Right lobe of liver (tissue), 6 donors: ENCODE data around the gene PLD6. TPM values are rescaled to one million over a fixed set of nuclear protein-coding genes. Genes with fewer than 3 reads are reported as not detected.

Experiments used
- ATAC-seq, 4 donors: fragments of 200-7000 bp; cut with Tn5 transposase; one replicate each; pipeline ENCODE4 v1.9.1; 2020; ENCODE audit warnings: mild to moderate bottlenecking in 4 of 4, moderate library complexity in 4 of 4
- DNase-seq, 3 donors: peaks; one replicate each; pipeline ENCODE4 v3.0.0-alpha.2; 2020
- H3K27ac ChIP-seq, 3 donors: fragments of 200-600 bp; one replicate each; pipeline ENCODE4 v1.8.0; 2022
- H3K27me3 ChIP-seq, 2 donors: fragments of 200-600 bp; one replicate each; pipeline ENCODE4 v1.8.0; 2022
- H3K36me3 ChIP-seq, 4 donors: fragments of 200-600 bp; sonication (generic) in 1 of 4; one replicate each; pipeline versions ENCODE4 v1.5.1 to v1.8.0; 2017 to 2022; ENCODE audit warnings: control low read depth in 1 of 4
- H3K4me1 ChIP-seq, 4 donors: fragments of 200-600 bp; sonication (generic) in 1 of 4; one replicate each; pipeline versions ENCODE4 v1.5.1 to v1.8.0; 2017 to 2022; ENCODE audit warnings: control low read depth in 1 of 4
- H3K4me3 ChIP-seq, 3 donors: fragments of 200-600 bp; one replicate each; pipeline ENCODE4 v1.8.0; 2022
- H3K9me3 ChIP-seq, 4 donors: fragments of 200-600 bp; sonication (generic) in 1 of 4; one replicate each; pipeline versions ENCODE4 v1.5.1 to v1.8.0; 2017 to 2022; ENCODE audit warnings: control low read depth in 1 of 4
- POLR2A ChIP-seq: fragments of 450-650 bp; IDR thresholded peaks from one replicate; pipeline ENCODE4 v1.6.1; 2017; ENCODE audit warnings: antibody characterized with exemption, mild to moderate bottlenecking
- WGBS: methylation state at CpG from one replicate; pipeline ENCODE4 v1.1.6; 2018; ENCODE audit warnings: low coverage, low lambda C conversion rate; ENCODE audit not compliant: insufficient coverage; ENCODE audit errors: missing lambda C conversion rate; 5-methylcytosine and 5-hydroxymethylcytosine counted together
- intact Hi-C, 2 donors: fragments of 100-400 bp; cut with DNase I; formaldehyde crosslinking; loops; one replicate each; pipeline versions ENCODE4 v1.11.2 to v1.14.1; 2022
- total RNA-seq, 6 experiments: library from RNA; depleted of rRNA in 2 of 6; stranded (reverse); fragments of >200 nt in 2 of 6; fragmentation: NEBNext Ultra II Directional in 3 of 6; extraction: Animal tissue kit (Norgen Biotek cat#: 25700) in 3 of 6; gene quantifications; one replicate each; pipeline versions ENCODE4 v1.1.0 to v1.2.4, GENCODE V29; 2016 to 2023
- TF ChIP-seq, protein P1 (sequence below), 4 donors: fragments of 200-600 bp in 3 of 4; fragments of 450-650 bp in 1 of 4; IDR thresholded peaks; one replicate each; pipeline versions ENCODE4 v1.5.1 to v1.8.0; 2016 to 2022; ENCODE audit warnings: antibody characterized with exemption in 4 of 4, mild to moderate bottlenecking in 2 of 4
- donor health status: DM: no; HTN: yes; CAD: no.
- donor health status: DM: no; HTN: no; CAD: no.
- donor health status: DM: no; HTN: no; CAD: no.
- donor health status: DM: no; HTN: yes; CAD: no.
- donor health status: DM: no; HTN: yes; CAD: no.

The PLD6 gene
- total RNA-seq, 6 experiments from 2014 or later, result 0.68 to 3.6 (median 2.8) TPM

DNA sequence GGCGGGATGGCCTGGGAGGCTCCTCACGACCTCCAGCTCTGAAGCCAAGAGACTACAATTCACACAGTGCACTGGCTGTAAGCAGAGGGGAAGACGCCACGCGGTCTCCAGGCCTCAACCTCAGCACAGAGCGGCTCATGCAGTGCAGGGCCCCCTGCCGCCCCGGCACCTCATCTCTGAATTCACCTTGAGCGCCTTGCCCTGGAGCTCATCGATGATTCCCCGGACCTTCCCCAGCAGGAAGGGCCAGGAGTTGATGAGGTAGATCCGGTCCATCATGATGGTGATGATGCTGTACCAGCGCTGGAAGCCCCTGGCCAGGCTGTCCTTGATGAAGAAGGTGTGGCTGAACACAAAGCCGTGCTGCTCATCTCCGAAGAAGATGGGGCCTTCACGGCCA lies 17.6 kb upstream of the PLD6 start:
- DNase-seq (peak in 1 of 3 donors; percentile 35), ATAC-seq (no peak)
- Histone ChIP-seq H3K27me3 (no peaks in the 10 kb centered on the region), H3K4me3 (no peak overlapping the region), H3K27ac (no peak overlapping the region), H3K36me3 (peaks cover 0 to 91% (median 63%) of the 10 kb centered on the region in 4 donors), H3K9me3 (no peaks in the 10 kb centered on the region), H3K4me1 (peaks cover 0 to 16% (median 6%) of the 10 kb centered on the region in 4 donors)
- no peak for TF ChIP-seq POLR2A
- TF ChIP-seq, protein P1, sequence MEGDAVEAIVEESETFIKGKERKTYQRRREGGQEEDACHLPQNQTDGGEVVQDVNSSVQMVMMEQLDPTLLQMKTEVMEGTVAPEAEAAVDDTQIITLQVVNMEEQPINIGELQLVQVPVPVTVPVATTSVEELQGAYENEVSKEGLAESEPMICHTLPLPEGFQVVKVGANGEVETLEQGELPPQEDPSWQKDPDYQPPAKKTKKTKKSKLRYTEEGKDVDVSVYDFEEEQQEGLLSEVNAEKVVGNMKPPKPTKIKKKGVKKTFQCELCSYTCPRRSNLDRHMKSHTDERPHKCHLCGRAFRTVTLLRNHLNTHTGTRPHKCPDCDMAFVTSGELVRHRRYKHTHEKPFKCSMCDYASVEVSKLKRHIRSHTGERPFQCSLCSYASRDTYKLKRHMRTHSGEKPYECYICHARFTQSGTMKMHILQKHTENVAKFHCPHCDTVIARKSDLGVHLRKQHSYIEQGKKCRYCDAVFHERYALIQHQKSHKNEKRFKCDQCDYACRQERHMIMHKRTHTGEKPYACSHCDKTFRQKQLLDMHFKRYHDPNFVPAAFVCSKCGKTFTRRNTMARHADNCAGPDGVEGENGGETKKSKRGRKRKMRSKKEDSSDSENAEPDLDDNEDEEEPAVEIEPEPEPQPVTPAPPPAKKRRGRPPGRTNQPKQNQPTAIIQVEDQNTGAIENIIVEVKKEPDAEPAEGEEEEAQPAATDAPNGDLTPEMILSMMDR (IDR thresholded peaks at IDR 0.05), result no peak
- intact Hi-C loops, result no loop called here
- no CpG with 5 or more reads among the region's 16 CpGs for WGBS

DNA sequence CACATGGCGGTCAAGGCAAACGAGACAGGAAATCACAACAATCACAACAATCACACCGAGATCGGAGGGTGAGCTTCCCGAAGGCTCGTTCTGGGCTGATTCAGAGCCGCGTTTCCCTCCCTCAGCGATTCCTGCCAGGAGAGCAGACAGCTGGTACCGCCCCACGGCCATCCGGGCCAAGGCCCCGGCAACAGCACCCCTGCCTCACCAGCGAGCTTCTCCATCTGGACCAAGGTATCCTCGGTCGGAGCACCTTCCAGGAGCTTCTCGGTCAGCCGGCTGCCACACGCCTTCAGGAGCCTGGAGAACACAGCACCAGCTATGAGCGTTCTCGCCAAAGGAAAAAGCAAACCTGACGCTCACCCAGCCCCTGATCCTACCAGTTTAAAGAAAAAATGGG lies 15.2 kb upstream of the PLD6 start:
- Histone ChIP-seq H3K9me3 (no peaks in the 10 kb centered on the region), H3K36me3 (peaks cover 13 to 98% (median 67%) of the 10 kb centered on the region in 4 donors), H3K27me3 (no peaks in the 10 kb centered on the region), H3K27ac (no peak overlapping the region), H3K4me3 (no peak overlapping the region), H3K4me1 (no peaks in the 10 kb centered on the region)
- intact Hi-C loops, result no loop called here
- DNase-seq (peak in 1 of 3 donors; percentile 1), ATAC-seq (no peak)
- no peak for TF ChIP-seq POLR2A
- WGBS, result 98% methylated on average over 14 of the region's 22 CpGs

DNA sequence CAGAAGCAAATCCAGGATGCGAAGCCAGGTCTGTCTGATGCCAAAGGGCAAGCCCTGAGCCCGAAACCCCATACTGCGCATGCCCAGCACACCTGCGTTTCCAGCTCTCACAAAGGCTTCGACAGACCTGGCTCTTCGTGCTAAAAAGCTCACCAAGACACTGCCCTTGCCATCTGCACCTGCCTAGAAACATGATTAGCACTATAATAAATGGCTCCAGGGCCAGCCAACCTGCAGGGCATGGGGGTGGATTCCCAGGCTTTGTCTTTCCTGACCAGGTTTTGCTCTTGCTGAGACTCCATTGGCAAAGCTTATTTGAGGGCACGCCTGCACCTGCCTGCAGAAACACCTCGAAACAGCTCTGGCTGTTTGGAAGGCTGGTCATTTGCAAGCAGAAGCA lies 14.4 kb upstream of the PLD6 start:
- no peak for ATAC-seq
- H3K9me3 ChIP-seq, result no peaks in the 10 kb centered on the region
- no peaks in the 10 kb centered on the region for H3K27me3 ChIP-seq
- H3K36me3 ChIP-seq, result peaks cover 13 to 98% (median 67%) of the 10 kb centered on the region in 4 donors
- intact Hi-C loops, result no loop called here
- H3K27ac ChIP-seq, result no peak overlapping the region
- no peak for DNase-seq
- TF ChIP-seq, protein P1 (IDR thresholded peaks at IDR 0.05), result no peak
- no peak for TF ChIP-seq POLR2A
- H3K4me1 ChIP-seq, result no peaks in the 10 kb centered on the region
- WGBS, result 100% methylated on average over 2 of the region's 8 CpGs
- H3K4me3 ChIP-seq, result no peak overlapping the region

DNA sequence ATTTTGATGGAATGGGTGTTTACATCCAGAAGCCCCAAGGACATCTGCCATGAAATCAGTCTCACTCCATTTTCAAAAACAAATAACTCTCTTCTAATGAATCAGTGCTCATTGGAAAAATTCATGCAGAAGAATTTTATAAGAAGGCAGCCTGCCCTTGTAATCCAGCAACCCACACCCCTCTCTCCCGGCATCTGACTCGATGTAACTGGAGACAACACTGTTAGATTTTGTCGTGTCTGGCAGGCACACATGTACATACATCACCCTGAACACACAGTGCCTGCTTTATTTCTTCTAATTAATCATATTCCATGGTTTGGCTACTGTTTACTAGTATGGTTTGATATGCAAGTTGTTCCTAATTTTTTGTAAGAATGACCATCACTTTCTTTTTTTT lies 11.9 kb upstream of the PLD6 start:
- ATAC-seq (no peak), DNase-seq (no peak)
- Histone ChIP-seq H3K27me3 (no peaks in the 10 kb centered on the region), H3K36me3 (peaks cover 13 to 99% (median 59%) of the 10 kb centered on the region in 4 donors), H3K9me3 (no peaks in the 10 kb centered on the region), H3K4me3 (no peak overlapping the region), H3K27ac (no peak overlapping the region), H3K4me1 (no peaks in the 10 kb centered on the region)
- intact Hi-C loops, result no loop called here
- 84% methylated on average over 3 of the region's 3 CpGs for WGBS
- no peak for TF ChIP-seq POLR2A
- TF ChIP-seq, protein P1 (IDR thresholded peaks at IDR 0.05), result no peak

DNA sequence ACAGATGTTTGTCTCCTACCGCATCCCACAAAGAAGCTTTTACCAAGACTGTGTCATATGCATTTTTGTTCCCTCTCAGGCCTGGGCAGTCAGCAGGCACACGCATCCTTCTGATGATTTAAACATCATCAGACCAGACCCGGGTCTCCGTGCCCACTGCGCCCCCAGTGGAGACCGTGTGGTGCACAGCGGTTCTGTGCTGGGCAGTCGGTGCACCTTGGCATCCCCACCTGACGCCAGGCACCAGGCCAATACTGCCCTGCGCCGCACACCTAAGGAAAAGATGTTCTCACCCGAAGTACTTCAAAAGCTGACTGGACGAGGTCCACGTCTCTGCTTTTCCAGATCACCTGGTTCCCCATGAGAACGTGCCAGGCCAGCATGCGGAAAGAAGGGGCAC lies 10.6 kb upstream of the PLD6 start:
- intact Hi-C loops, result no loop called here
- WGBS, result 86% methylated on average over 11 of the region's 16 CpGs

More for the DNA sequence above, 10.6 kb upstream of the PLD6 start:
- no peaks in the 10 kb centered on the region for H3K4me1 ChIP-seq
- TF ChIP-seq, protein P1 (IDR thresholded peaks at IDR 0.05), result no peak
- no peak for TF ChIP-seq POLR2A
- ATAC-seq, result no peak
- H3K27me3 ChIP-seq, result no peaks in the 10 kb centered on the region
- peaks cover 13 to 96% (median 57%) of the 10 kb centered on the region in 4 donors for H3K36me3 ChIP-seq
- DNase-seq, result no peak
- no peak overlapping the region for H3K27ac ChIP-seq
- H3K4me3 ChIP-seq, result no peak overlapping the region
- no peaks in the 10 kb centered on the region for H3K9me3 ChIP-seq
